HepG2 (cell line): ENCODE results near the gene ADD2. TPM values are rescaled to one million over a fixed set of nuclear protein-coding genes. Genes with fewer than 3 reads are reported as not detected.

ENCODE experiments used
- ATAC-seq: fragments of 200-7000 bp; cut with Tn5 transposase; 3 replicates; pipeline ENCODE4 v1.9.1; 2020; ENCODE audit warnings: mild to moderate bottlenecking, moderate library complexity
- BruUV-seq: library from RNA; stranded (reverse); fragments of 400-500 nt; replicated peaks from 2 replicates; lab custom pipeline; 2021; lab: Mats Ljungman, UMichigan
- CTCF ChIA-PET: fragments of 300-600 bp; formaldehyde crosslinking; extraction: SDS; loops from one replicate; lab custom pipeline; 2021; ENCODE audit warnings: low total read pairs, inconsistent platforms, low intra/inter-chr PET ratio; lab: Yijun Ruan, JAX
- POLR2A ChIA-PET: fragments of 350-600 bp; sonication (Branson Sonifier 250); formaldehyde crosslinking; loops from one replicate; lab custom pipeline; 2020; ENCODE audit warnings: antibody characterized with exemption, inconsistent platforms; lab: Yijun Ruan, JAX
- DNase-seq: peaks from one replicate; pipeline ENCODE4 v3.0.0-alpha.2; 2015; ENCODE audit warnings: low spot score
- FAIRE-seq: peaks from 3 replicates; lab custom pipeline; 2011; peaks lifted over from hg19 to GRCh38; lab: Jason Lieb, UNC
- H2AFZ ChIP-seq: one replicate; pipeline ENCODE4 v1.6.1; 2011; ENCODE audit warnings: low read length, inconsistent platforms
- H3K27ac ChIP-seq: fragments of 300-600 bp; 3 replicates; pipeline ENCODE4 v1.8.0; 2011; ENCODE audit warnings: mixed run types, mild to moderate bottlenecking, mixed read lengths, low read length, inconsistent platforms; ENCODE audit not compliant: insufficient read depth; ENCODE audit errors: extremely low read length
- H3K27me3 ChIP-seq, 2 experiments: fragments of 200-600 bp in 1 of 2; 2 replicates in 1 of 2; 3 replicates in 1 of 2; pipeline versions ENCODE4 v1.6.0 to v1.8.0; 2011; ENCODE audit warnings: low read length in 2 of 2, mild to moderate bottlenecking in 2 of 2, moderate library complexity in 2 of 2, inconsistent platforms in 1 of 2; ENCODE audit not compliant: insufficient read depth in 2 of 2, control insufficient read depth in 1 of 2
- H3K36me3 ChIP-seq, 2 experiments: fragments of 200-600 bp in 1 of 2; replicated peaks in 1 of 2; 2 replicates in 1 of 2; 3 replicates in 1 of 2; pipeline versions ENCODE4 v1.5.1 to v1.8.0; 2011; ENCODE audit warnings: low read length in 2 of 2, inconsistent platforms in 1 of 2; ENCODE audit not compliant: insufficient read depth in 2 of 2, control insufficient read depth in 1 of 2
- H3K4me1 ChIP-seq: 2 replicates; pipeline ENCODE4 v1.5.1; 2012; ENCODE audit warnings: low read length, inconsistent platforms; ENCODE audit not compliant: insufficient read depth
- H3K4me2 ChIP-seq: 2 replicates; pipeline ENCODE4 v1.6.0; 2011; ENCODE audit warnings: low read depth, low read length, inconsistent platforms
- H3K4me3 ChIP-seq, 3 experiments: fragments of 200-600 bp in 1 of 3; sonication (generic), shearing (Covaris generic) in 1 of 3; replicated peaks in 1 of 3; 2 replicates each; pipeline ENCODE4 v1.5.1; 2011 to 2016; ENCODE audit warnings: low read length in 3 of 3, inconsistent platforms in 2 of 3, low read depth in 2 of 3, mild to moderate bottlenecking in 2 of 3, control low read depth in 1 of 3, mixed read lengths in 1 of 3; ENCODE audit not compliant: insufficient read depth in 1 of 3
- H3K79me2 ChIP-seq: one replicate; pipeline ENCODE4 v1.6.1; 2011; ENCODE audit warnings: low read length, inconsistent platforms; ENCODE audit not compliant: insufficient read depth
- H3K9ac ChIP-seq: 2 replicates; pipeline ENCODE4 v1.6.0; 2011; ENCODE audit warnings: mild to moderate bottlenecking, low read depth, low read length, inconsistent platforms; ENCODE audit not compliant: insufficient read depth
- H3K9me3 ChIP-seq: 2 replicates; pipeline ENCODE4 v1.5.1; 2012; ENCODE audit warnings: mild to moderate bottlenecking, low read length
- H4K20me1 ChIP-seq: 2 replicates; pipeline ENCODE4 v1.6.0; 2011; ENCODE audit warnings: inconsistent platforms, mild to moderate bottlenecking, low read length, moderate library complexity; ENCODE audit not compliant: insufficient read depth
- ARHGAP35 ChIP-seq: sonication (generic); formaldehyde crosslinking; IDR thresholded peaks from 2 replicates; pipeline ENCODE4 v1.9.0; 2022; ENCODE audit warnings: mild to moderate bottlenecking, inconsistent platforms, moderate library complexity, missing genetic modification reagents, borderline replicate concordance
- ZNF121 ChIP-seq: sonication (generic); formaldehyde crosslinking; IDR thresholded peaks from 2 replicates; pipeline ENCODE4 v1.5.0; 2020; ENCODE audit warnings: mild to moderate bottlenecking, missing genetic modification reagents
- ZNF276 ChIP-seq: sonication (generic); formaldehyde crosslinking; IDR thresholded peaks from 2 replicates; pipeline ENCODE4 v1.4.0; 2020; ENCODE audit warnings: mild to moderate bottlenecking, low read depth, missing genetic modification reagents
- ZNF607 ChIP-seq: sonication (generic); formaldehyde crosslinking; IDR thresholded peaks from 2 replicates; pipeline ENCODE4 v1.5.1; 2020; ENCODE audit warnings: missing genetic modification reagents, mild to moderate bottlenecking, borderline replicate concordance
- ZNF644 ChIP-seq: IDR thresholded peaks from 2 replicates; pipeline ENCODE4 v1.6.1; 2016; ENCODE audit warnings: low read depth
- WGBS: methylation state at CpG from one replicate; pipeline ENCODE4 v1.1.6; 2017; ENCODE audit warnings: low lambda C conversion rate; 5-methylcytosine and 5-hydroxymethylcytosine counted together
- in situ Hi-C: cut with HindIII; loops from 2 replicates; pipeline ENCODE4 v1.10.0; 2017; ENCODE audit warnings: low pct_unique_long_range_greater_than_20kb; ENCODE audit not compliant: extremely low pct_ligation_motif_present
- intact Hi-C: fragments of 100-400 bp; cut with micrococcal nuclease; formaldehyde crosslinking; loops from one replicate; pipeline ENCODE4 v1.10.0; 2022; ENCODE audit not compliant: unreplicated experiment
- polyA plus RNA-seq, 8 experiments: library from polyadenylated mRNA; depleted of rRNA in 3 of 8; stranded (reverse) in 7 of 8; unstranded in 1 of 8; fragments of >200 nt; fragmentation: Illumina TruSeq in 4 of 8; extraction: Trizol in 4 of 8; gene quantifications; 2 replicates each; pipeline versions ENCODE4 v1.2.1 to v1.2.3, GENCODE V29; 2011 to 2016; ENCODE audit warnings: low read depth in 4 of 8, missing spikeins in 1 of 8, mixed read lengths in 1 of 8; ENCODE audit not compliant: insufficient read depth in 1 of 8
- total RNA-seq, 5 experiments: library from RNA; depleted of rRNA; stranded (reverse); fragments of >200 nt; fragmentation: Illumina TruSeq; extraction: Trizol; gene quantifications; 2 replicates each; pipeline ENCODE4 v1.2.3, GENCODE V29; 2016; ENCODE audit warnings: low read depth in 1 of 5

Gene ADD2
- total and polyA plus RNA-seq, 2 of the 13 experiments (the other 11 are each of a cell fraction or from before 2014, with no cell fraction given), result 0.05 to 0.13 TPM

DNA sequence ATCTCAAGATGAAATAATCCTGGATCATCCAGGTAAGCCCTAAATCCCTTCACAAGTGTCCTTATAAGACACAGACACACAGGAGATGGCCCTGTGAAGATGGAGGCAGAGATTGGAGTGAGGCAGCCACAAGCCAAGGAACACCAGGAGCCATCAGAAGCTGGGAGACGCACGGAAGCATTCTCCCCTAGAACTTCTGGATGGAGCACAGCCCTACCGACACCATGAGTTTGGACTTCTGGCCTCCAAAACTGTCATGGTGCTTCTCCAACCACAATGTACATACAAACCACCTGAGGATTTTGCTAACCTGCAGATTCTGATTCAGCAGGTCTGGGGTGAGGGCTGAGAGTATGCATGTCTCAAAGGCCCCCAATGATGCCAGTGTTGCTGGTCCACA, 42.5 kb downstream of the ADD2 start:
- FAIRE-seq (no peak), ATAC-seq (no peak), DNase-seq (no peak)
- ChIA-PET POLR2A (no interaction called here), CTCF (no interaction called here)
- Histone ChIP-seq H3K9me3 (no peaks in the 10 kb centered on the region), H3K4me2 (no peak overlapping the region), H3K79me2 (no peaks in the 10 kb centered on the region), H3K9ac (no peak overlapping the region), H4K20me1 (no peaks in the 10 kb centered on the region), H3K27me3 (peaks cover 2 to 27% of the 10 kb centered on the region in 2 experiments; a peak in 3 of 5 replicates), H3K36me3 (no peaks in the 10 kb centered on the region), H3K4me1 (no peaks in the 10 kb centered on the region), H3K27ac (no peak overlapping the region), H2AFZ (no peak overlapping the region), H3K4me3 (no peak overlapping the region)
- TF ChIP-seq ZNF276 (CRISPR knock-in tag), result no peak
- no TSS peak for BruUV-seq
- intact Hi-C loops (no loop called here), in situ Hi-C loops (no loop called here)
- 82% methylated on average over 3 of the region's 3 CpGs for WGBS

DNA sequence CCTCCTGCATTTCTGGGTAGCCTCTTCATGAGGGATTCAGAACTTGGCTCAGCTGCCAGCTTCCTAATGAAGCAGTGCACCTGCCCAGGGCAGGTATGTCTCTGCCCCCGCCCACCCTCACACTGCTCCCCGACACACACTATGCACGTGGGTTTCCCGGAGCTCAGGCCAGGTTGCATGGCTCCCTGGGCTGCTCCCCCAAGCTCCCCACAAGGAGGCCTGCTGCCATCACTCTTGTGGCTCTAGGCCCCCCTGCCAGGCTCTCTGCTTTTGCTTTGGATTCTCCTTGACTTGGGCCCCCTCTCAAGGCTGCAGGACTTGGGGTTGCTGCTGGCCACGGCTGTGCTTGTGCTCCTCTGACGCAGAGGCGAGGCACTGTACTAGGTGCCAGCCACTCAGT, 43.6 kb downstream of the ADD2 start:
- POLR2A ChIA-PET, result no interaction called here
- H3K4me1 ChIP-seq, result no peaks in the 10 kb centered on the region
- H3K27ac ChIP-seq, result no peak overlapping the region
- H3K9me3 ChIP-seq, result no peaks in the 10 kb centered on the region
- H3K79me2 ChIP-seq, result no peaks in the 10 kb centered on the region
- peaks cover 2 to 28% of the 10 kb centered on the region in 2 experiments; a peak in 3 of 5 replicates for H3K27me3 ChIP-seq
- 39% methylated on average over 7 of the region's 7 CpGs for WGBS
- no peak overlapping the region for H2AFZ ChIP-seq
- no peaks in the 10 kb centered on the region for H3K36me3 ChIP-seq
- TF ChIP-seq ARHGAP35 (CRISPR knock-in tag) (no peak), ZNF607 (CRISPR knock-in tag) (no peak), ZNF121 (CRISPR knock-in tag) (no peak), ZNF644 (no peak)
- no peak overlapping the region for H3K4me3 ChIP-seq
- no peak for DNase-seq
- BruUV-seq, result no TSS peak
- intact Hi-C loops (no loop called here), in situ Hi-C loops (no loop called here)
- H3K9ac ChIP-seq, result no peak overlapping the region
- no peaks in the 10 kb centered on the region for H4K20me1 ChIP-seq
- no peak for ATAC-seq
- no peak for FAIRE-seq
- no peak overlapping the region for H3K4me2 ChIP-seq
- CTCF ChIA-PET, result no interaction called here
